HG03159 (cell line): ENCODE results near the gene SAFB2.

ENCODE experiments used
- ATAC-seq: cut with Tn5 transposase; IDR thresholded peaks from one replicate; pipeline ENCODE4 v1.9.1; 2021; ENCODE audit warnings: mild to moderate bottlenecking, moderate library complexity; ENCODE audit not compliant: unreplicated experiment

The SAFB2 gene

DNA sequence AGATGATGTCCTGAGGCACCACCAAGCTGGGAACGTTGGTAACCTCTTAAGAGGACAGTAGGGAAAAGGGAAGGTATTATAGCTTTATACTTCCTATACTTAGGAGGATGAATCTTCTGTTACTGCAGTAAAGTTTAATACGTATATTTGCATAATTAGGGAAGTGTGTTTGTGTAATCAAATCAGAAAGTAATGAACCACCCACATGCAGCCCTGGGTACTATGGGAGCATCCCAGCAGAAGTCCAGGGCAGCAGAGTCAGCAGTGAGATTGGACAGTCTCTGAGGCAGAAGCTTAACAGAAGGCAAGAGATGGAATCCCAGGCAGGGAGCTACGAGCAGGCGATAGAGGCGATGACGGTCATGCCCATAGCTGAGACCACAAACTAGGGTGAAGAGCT, 12.9 kb upstream of the SAFB2 start:
- no peak for ATAC-seq

DNA sequence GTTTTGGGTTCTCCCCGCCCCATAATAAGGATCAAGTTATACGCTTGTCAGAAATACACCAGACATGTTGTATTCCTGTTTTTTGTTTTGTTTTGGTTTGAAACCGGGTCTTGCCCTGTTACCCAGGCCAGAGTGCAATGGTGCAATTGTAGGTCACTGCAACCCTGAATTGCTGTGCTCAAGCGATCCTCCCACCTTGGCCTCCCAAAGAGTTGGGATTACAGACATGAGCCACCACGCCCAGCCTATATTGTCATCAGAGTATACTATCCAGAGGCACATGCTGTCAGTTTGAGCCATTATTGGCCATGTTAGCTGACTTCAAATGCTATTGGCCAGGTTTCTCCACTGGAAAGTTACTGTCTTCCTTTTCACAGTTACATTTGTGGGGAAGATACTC, 10.1 kb upstream of the SAFB2 start:
- ATAC-seq = no peak

DNA sequence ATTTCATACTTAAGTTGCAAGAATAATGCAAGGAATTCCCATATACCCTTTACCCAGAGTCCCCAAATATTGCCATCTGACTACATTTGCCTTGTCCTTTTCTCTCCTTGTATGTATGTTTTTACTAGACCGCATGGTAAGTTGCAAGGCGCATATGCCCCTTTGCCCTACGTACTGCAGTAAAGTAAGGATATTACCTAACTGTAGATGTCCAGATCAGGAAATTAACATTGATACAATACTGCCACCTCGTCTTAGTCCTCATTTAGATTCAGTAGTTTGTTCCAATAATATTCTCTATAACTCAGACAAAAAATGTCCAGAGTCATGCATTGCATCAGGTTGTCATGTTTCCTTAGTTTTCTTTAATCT, 9.7 kb upstream of the SAFB2 start:
- ATAC-seq = no peak

DNA sequence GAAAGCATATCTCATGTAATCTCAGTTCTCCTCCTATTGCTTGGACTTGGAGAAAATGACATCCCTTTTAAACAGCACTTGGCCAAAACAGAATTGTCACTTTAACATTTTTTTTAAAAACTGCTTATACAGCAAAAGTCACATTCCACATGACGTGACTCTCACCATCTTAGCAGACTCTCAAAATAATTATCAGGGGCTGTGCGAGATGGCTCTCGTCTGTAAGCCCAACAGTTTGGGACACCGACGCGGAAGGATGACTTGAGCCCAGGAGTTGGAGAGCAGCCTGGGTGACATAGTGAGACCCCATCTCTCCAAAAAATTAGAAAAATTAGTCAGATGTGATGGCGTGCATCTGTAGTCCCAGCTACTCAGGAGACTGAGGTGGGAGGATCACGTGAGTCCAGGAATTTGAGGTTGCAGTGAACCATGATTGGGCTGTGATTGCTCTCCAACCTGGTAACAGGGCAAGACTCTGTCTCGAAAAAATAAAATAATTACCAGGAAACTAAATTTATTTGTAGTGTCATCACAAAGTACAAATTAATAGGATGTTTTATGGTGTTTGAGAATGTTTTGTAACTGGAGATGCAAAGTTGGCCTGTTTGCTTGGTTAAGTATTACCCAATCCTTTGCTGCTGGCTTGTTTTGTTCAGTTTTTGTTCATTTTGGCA, 9.1 kb upstream of the SAFB2 start:
- no peak for ATAC-seq

DNA sequence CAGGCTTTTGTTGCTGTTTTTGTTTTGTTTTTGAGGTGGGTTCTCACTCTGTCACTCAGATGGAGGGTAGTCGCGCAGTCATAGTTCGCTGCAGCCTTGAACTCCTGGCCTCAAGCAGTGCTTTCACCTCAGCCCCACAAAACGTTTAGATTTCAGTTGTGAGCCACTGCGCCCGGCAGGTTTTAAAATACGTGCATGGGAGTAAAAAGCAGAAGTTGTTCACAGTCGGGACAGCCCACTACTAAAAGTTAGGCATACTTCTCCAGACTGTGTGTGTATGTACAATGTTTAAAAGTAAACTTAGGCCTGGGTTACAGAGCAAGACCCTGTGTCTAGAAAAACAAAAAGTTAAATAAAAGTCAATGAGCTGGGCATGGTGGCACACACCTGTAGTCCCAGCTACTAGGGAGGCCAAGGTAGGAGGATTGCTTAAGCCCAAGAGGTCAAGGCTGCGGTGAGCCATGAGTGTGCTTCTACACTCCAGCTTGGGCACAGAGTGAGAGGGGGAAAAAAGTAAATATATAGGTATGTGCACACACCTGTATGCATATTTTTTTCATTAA, 6.4 kb upstream of the SAFB2 start:
- ATAC-seq = no peak

DNA sequence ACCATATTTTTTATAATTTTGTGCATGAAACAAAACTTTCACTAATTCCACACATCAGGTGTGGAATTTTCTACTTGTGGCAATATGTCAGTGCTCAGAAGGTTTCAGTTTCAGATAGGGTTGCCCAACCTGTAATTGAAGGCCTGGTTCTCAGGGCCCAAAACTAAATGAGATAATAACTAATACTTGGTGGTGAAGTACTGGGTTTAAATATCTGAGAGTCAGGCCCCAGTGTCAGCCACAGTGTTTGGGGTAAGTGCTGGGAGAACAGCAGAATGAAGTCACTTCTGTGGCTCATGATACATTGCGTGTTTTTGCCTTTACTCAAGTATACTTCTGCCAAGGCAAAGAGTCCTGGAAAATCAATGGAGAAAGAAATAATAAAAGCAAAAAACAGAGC, 5.9 kb upstream of the SAFB2 start:
- ATAC-seq = no peak

DNA sequence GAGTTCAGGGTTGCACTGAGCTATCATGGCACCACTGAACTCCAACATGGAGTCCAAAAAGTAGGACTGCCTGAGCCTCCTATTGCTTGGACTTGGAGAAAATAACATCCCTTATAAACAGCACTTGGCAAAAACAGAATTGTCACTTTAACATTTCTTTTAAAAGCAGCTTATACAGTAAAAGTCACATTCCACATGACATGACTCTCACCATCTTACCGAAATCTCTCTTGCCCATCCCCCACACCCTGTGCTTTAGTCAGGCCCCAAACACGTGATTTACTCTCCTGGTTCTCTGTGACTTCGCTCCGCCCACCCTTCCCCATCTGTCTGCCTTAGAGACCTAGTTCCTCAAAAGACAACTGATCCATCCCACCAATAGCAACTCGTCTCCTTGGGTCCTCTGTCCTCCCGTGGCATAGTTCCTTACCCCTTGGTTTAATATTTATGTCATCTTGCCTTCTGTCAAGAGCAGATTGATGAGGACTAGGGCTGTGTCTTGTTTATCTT, 4.9 kb upstream of the SAFB2 start:
- ATAC-seq = no peak

DNA sequence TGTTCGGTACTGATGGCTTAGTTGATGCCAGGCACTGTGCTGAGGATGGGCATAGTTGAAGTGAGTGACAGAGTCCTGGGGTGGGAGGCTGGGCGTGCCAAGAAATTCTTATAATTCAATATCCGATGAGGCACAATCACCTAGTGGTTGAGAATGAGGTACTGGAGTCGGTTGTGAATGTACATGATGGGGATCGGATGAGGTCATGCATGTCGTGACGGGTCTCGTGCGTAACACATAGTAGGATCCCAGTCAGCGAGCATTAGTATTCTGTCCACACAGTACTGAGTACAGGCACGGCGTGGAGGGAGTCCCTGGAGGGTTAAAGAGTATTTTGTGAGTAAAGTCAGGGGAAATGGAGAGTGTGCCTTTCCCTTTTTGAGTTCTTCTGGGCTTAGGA, 3.1 kb upstream of the SAFB2 start:
- ATAC-seq = no peak

DNA sequence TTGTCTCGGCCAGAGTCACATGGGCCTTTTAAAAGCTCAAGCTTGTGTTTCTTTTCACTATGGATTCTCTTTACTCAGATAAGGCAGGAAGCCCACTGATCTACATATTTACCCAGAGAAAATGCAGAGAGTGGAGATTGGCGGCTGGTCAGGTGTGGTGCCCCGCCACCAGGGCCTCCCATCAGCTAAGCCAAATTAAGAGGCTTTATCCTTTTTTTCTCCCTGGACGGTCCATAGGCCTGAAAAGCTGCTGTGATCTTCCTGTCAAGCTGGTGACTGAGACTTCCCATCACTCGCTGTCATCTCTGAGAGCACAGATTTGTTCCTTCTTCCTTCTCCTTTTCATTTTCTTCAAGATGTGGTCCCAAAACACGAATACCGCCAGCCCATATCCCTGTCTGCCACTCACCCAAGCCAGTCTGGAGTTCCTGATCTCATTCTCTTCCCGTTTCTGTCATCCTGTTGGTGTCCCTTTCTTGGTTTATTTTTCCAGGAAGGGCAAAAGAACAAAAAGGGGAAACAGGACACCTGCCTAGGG, 2.2 kb upstream of the SAFB2 start:
- ATAC-seq = no peak

DNA sequence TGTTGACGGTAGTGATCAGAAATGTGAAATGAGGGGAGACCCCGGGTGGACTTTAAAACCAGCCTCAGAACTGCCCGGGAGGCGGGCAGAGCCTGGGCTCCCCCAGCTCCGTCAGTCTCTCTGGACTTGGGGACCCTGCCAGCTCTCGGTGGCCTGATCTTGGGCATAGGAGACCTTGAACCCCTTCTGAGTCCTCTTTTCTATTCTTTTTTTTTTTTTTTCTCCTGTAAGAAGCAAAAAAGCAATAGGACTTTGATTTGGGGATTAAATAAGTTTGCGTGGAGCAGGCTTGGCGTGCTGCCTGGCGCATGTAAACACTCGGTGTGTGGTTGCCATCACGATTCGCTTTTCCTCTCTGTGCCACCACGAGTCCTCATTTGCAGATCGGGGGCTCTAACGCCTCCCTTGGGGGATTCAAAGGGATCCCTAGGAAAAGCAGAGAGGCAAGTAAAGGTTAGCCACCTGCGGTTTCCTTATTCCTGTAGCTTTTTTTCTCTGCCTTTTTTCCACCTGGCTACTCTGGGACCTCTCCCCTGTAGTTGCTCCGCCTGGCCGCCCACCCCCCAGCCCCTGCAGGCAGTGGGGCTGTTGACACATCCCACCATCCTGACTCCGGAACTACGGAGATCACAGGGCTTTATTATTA, 1.6 kb upstream of the SAFB2 start:
- no peak for ATAC-seq

DNA sequence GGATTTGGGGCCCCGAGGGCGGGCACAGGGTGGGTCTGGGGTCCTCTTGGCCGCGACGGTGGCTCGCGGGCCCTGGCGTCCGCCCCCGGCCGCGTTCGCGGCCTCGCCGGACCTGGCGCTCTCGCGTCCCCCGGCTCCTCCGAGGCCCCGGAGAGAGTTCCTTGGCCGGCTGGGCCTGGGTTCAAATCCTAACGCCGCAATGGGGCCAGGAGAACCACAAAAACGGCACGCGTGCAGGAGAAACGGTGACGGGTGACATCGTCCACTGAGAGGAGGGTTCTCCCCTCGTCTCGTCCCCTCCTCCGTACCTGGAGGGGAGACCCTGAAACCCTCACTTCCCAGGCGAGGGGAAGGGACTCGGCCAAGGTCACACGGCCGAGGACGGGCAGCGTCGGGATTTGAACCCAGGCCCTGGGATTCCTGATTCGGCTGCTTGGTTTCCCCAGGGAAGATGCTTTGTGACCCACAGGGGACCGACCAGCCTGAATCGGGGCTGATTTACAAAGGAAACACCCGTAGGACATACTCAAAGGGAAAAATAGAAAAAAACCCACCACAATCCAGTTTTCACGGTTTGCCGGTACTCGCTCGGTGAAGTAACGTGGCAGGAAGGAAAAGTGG, 931 bp upstream of the SAFB2 start:
- no peak for ATAC-seq

DNA sequence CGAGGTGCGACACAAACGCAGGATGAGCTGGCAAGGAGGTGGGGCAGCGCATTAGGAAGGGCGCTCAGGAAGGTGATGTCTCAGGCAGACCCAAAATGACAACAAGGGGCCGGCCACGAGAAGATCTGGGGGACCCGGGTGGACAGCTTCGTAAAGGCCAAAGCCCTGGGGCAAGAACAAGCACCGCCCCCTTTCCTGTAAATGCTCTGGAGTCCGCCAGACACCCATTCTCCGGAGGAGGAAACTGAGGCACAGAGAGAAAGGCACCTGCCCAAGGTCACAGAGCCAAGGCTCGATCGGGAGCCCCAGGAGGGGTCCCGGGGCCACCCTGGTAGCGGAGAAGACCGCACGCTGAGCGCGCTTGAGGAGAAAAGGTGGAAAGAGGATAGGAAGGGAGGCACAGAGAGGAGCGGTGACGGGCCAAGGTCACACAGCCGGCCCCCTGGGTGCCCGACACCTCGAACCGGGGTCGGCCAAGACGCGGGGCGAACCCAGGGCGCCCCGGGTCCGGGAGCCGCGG, 571 bp downstream of the SAFB2 start:
- peak; percentile 1 for ATAC-seq

DNA sequence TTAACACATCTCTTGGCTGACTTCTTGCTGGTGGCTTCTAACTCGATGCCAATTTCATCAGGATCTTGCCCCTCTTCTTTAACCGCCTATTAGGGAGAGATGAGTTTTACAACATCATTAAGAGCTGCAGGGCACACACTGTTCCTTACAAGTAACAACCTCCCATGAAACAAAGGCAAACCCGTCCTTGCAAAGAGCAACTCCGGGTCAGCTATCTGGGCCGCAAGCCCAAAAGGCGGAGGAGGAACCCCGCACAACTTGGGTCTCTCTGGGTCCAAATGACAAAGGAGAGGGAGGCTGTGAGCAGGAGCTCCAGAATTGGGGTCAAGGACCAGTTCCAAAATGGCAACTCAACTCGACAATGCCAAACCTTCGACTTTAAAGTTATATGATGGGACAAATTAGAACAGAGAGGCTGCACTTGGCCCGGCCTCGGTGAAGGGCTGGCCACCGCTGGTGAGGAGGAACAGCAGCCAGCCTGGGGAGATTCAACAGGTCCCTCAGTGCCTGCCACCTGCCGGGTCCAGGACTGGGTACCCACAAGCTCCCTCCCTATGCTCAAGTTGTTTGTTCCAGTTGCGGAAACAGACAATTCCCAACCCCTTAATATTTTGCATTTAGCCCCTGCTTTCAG, 1.1 kb downstream of the SAFB2 start:
- no peak for ATAC-seq

DNA sequence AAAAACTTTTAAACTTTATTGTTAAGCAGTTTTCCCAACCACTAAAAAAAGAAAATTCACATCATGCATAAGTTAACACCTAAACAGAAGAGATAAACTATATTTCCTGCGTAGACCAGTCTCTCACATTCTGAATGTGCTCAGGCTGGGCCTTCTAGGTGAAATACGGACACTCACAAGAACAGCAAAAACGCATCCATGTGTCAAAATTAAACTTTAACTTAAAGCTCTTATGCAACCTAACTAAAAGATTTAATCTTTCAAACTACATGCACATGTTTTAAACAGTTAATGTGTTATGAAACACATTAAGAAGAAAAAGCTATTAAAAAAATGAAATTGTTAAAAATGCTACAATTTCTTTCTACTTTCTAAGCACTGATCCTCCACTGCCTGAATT, 2.6 kb downstream of the SAFB2 start:
- no peak for ATAC-seq

DNA sequence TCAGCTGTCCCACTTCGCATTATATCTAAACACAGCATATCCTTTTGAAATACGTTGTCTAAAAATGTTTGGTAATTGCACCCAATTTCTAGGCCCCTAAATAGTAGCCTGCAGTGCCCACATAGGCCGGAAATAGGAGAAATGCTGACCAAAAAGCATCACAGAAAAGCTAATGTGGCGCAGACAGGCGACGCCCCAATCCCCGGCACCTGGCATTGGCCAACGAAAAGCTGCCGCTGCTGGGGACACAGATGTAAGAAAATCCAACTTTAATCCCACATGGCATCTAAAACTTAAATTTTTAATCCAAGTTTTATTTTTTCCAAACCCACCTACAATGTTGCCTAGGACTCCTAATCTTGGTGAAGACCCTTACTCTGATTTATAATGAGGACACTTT, 4.0 kb downstream of the SAFB2 start:
- no peak for ATAC-seq

DNA sequence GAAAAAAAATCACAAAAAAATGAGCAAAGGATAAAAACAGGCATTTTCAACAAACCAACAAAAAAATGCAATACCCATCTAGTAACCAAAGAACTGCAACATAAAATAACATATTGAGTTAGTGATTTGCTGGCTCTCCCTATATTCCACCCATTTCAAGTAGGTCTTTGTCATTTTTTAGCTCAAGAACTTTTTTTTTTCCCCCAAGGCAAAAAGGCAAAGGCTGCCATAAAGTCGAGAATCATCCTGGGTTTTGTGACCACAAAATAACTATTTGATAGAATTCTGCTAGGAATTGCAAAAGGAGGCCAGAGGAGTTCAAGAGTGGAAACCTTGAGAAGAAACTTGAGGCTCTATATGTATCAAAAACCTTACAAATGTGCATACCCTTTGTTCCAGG, 5.5 kb downstream of the SAFB2 start:
- no peak for ATAC-seq

DNA sequence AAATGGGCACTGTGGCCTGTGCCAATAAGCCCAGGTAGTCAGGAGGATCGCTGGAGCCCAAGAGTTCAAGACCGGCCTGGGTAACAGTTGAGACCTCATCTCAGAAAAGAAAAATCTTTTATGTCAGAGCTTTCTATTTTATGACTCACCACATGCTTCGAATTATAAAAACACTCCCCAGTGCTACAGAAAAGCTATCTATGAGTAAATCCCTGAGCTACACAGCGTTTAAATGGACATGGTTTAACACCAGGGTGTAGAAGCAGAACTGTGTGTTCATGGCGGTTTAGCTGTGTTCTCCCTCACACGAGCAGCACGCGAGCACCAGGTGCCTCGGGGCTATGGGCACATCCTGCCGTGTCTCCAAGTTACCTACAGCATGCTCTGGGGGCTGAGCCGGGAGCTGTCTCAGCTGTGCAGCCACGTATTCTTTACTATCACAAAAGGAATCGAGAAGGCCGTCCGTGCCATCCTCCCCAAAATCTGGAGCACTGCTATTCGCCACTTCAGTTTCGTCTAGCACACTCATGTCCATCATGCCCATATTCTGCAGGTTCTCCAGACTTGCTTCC, 6.7 kb downstream of the SAFB2 start:
- ATAC-seq = no peak

DNA sequence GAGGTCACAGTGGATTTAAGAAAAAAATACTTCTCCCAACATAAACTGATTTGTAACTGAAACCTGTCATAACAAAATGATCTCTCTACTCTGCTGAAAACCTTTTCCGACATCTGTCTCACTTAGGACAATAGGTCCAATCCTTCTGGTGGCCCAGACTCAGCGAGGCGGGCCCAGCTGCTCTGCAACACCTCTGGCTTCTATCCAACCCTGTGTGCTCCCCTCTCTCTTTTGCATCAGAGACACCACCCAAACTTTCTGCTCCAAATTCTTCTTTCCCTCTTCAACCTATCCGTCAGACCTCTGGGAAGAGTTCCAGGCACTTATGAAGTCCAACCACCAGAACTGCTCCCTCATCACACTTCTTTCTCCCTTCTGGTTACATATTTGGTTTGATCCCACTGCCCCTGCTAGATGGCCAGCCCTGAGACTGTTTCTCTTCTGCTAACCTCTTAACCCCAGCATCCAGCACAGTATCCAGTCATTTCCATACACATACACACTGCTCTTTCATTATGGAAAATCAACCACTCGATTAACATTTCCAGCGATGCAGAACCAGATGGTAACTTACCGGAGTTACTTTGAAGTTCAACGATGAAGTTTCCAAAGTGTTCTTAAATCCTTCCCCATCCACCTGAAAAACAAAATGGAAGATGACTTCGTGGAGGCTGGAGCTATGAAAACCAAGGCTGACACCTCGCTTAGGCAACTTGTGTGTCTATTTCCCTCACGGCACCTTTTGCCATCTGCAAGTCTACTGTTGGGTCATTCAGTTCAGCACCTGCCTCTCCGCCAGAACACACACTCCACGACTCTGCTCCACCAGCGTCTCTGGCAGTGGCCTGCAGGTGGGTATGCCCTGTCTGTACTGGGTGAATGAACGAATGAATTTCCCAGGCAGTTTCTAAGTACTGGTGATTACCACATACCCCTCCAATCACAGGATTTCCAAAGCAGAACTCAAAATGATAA, 9.4 kb downstream of the SAFB2 start:
- ATAC-seq = no peak

DNA sequence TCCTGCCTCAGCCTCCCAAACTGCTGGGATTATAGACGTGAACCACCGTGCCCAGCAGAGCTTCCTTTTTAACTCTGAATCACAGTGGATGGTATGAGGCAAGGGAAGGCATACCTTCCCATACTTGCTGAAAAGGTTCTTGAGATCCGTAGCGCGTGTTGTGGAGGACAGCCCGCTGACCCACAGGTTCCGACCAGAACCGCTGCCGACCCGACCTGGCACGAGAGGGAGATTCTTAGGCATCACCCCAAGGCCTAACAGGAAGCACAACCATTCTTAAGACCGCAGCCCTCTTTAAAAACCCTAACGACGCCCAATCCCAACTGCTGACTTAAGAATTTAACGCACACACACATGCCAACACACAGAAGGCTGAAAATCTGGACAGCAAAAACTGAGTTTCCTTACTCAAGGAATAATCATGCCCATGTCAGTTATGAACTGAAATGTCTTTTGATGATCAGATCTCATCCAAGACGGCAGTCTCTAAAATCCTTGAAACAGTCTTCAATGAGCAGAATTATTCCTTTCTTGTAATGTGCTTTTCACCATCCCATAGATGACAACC, 12.6 kb downstream of the SAFB2 start:
- ATAC-seq = no peak
